ENCODE measurements around the gene PTPRM.
"Not testable (repeated sequence)": the region's sequence is repeated elsewhere in the genome, so short reads cannot be mapped to it uniquely, and the experiment has no call there.

The PTPRM gene

GRCh38 chr18:8030201-8030600 lies 463.1 kb downstream of the PTPRM start:
- no peak for DNase-seq

GRCh38 chr18:8031496-8031895 lies 464.4 kb downstream of the PTPRM start:
- DNase-seq = no peak

GRCh38 chr18:8034674-8035073 lies 467.6 kb downstream of the PTPRM start:
- no peak for DNase-seq

GRCh38 chr18:8036551-8036950 lies 469.4 kb downstream of the PTPRM start:
- DNase-seq = no peak

GRCh38 chr18:8037296-8037695 lies 470.2 kb downstream of the PTPRM start:
- DNase-seq = no peak

- no peak for DNase-seq
Observed at GRCh38 chr18:8040021-8040420, 472.9 kb downstream of the PTPRM start.

- no peak for DNase-seq
Observed at GRCh38 chr18:8041526-8042111, 474.5 kb downstream of the PTPRM start.

GRCh38 chr18:8044004-8044403 lies 476.9 kb downstream of the PTPRM start:
- no peak for DNase-seq

GRCh38 chr18:8045160-8045883 lies 478.2 kb downstream of the PTPRM start:
- no peak for DNase-seq

- no peak for DNase-seq
Observed at GRCh38 chr18:8045884-8046281, 478.8 kb downstream of the PTPRM start.

- no peak for DNase-seq
Observed at GRCh38 chr18:8046441-8046840, 479.3 kb downstream of the PTPRM start.

GRCh38 chr18:8049147-8049546 lies 482.0 kb downstream of the PTPRM start:
- no peak for DNase-seq

- no peak for DNase-seq
Observed at GRCh38 chr18:8050616-8051329, 483.7 kb downstream of the PTPRM start.

GRCh38 chr18:8051453-8051852 lies 484.3 kb downstream of the PTPRM start:
- no peak for DNase-seq

GRCh38 chr18:8052237-8052701 lies 485.2 kb downstream of the PTPRM start:
- no peak for DNase-seq

GRCh38 chr18:8056723-8057122 lies 489.6 kb downstream of the PTPRM start:
- DNase-seq = no peak

GRCh38 chr18:8063152-8063551 lies 496.0 kb downstream of the PTPRM start:
- not testable (repeated sequence) for DNase-seq

- DNase-seq = no peak
Observed at GRCh38 chr18:8063733-8064132, 496.6 kb downstream of the PTPRM start.

- no peak for DNase-seq
Observed at GRCh38 chr18:8065284-8065683, 498.2 kb downstream of the PTPRM start.

- DNase-seq = no peak
Observed at GRCh38 chr18:8065773-8066172, 498.7 kb downstream of the PTPRM start.

GRCh38 chr18:8069708-8070107 lies 502.6 kb downstream of the PTPRM start:
- DNase-seq = no peak

GRCh38 chr18:8073167-8073566 lies 506.1 kb downstream of the PTPRM start:
- no peak for DNase-seq

GRCh38 chr18:8080092-8080491 lies 513.0 kb downstream of the PTPRM start:
- no peak for DNase-seq

GRCh38 chr18:8081267-8081666 lies 514.2 kb downstream of the PTPRM start:
- no peak for DNase-seq
